ENCODE results near the gene BAIAP2L2. TPM values are rescaled to one million over a fixed set of nuclear protein-coding genes. Genes with fewer than 3 reads are reported as not detected.
A peak's percentile ranks its signal among the peaks of the same experiment; 100 is the strongest.

Gene BAIAP2L2
- total RNA-seq, 1 donor, result 1.1 TPM

DNA sequence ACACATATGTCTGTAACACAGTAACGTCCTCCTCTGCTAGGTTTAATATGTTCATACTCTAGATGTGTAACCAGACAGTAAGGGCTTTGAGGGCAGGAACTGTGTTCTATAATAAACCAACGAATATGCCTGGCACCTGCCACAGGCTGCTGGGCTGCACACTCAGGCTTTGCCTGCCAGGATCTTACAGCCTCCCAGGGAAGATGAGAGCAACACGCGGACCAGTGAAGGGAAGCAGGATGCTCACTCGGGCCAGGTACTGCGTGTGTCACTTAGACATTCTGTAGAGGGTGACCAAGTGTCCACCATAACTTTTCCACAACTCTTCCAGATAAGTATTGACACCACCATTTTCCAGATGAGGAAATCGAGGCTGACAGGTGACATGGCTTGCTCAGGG, 21.7 kb upstream of the BAIAP2L2 start:
- TF ChIP-seq, protein P1, sequence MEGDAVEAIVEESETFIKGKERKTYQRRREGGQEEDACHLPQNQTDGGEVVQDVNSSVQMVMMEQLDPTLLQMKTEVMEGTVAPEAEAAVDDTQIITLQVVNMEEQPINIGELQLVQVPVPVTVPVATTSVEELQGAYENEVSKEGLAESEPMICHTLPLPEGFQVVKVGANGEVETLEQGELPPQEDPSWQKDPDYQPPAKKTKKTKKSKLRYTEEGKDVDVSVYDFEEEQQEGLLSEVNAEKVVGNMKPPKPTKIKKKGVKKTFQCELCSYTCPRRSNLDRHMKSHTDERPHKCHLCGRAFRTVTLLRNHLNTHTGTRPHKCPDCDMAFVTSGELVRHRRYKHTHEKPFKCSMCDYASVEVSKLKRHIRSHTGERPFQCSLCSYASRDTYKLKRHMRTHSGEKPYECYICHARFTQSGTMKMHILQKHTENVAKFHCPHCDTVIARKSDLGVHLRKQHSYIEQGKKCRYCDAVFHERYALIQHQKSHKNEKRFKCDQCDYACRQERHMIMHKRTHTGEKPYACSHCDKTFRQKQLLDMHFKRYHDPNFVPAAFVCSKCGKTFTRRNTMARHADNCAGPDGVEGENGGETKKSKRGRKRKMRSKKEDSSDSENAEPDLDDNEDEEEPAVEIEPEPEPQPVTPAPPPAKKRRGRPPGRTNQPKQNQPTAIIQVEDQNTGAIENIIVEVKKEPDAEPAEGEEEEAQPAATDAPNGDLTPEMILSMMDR (IDR thresholded peaks at IDR 0.05; ENCODE audit: extremely low read depth, low read depth, low read length), result no peak
- no peaks in the 10 kb centered on the region for H3K9me3 ChIP-seq (ENCODE audit: low read depth, low read length)

DNA sequence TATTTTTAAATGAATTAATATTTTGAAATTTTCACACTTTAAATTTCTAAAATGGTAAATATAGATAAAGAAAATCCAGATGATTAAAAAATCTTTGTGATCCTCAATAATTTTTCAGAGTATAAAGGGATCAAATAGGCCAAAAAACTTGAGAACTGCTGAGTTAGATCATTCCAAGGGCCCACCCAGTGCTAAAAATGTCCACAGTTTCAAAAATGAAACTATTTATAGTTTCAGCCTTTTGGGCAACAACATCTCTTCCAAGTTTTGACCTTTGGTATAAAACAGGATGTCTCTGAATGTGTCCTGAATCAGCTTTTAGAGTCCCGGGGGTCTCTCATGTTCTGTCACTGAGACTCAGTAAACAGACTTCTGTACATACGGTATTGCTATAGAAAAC, 20.9 kb upstream of the BAIAP2L2 start:
- TF ChIP-seq, protein P1 (IDR thresholded peaks at IDR 0.05; ENCODE audit: extremely low read depth, low read depth, low read length), result no peak
- peak; percentile 83 for DNase-seq (ENCODE audit: insufficient read length, low spot score, missing footprints)
- Histone ChIP-seq H3K27me3 (ENCODE audit: insufficient read depth, low read length) (no peaks in the 10 kb centered on the region), H3K36me3 (ENCODE audit: insufficient read depth, low read length) (no peaks in the 10 kb centered on the region), H3K4me3 (ENCODE audit: insufficient read depth, low read length) (no peak overlapping the region), H3K9me3 (ENCODE audit: low read depth, low read length) (no peaks in the 10 kb centered on the region), H3K79me2 (ENCODE audit: insufficient read depth, low read length) (no peaks in the 10 kb centered on the region), H3K4me2 (ENCODE audit: insufficient read depth, low read length) (no peak overlapping the region), H3K27ac (ENCODE audit: low read depth, low read length) (no peak overlapping the region), H3K4me1 (ENCODE audit: insufficient read depth, low read length) (peaks cover 13% of the 10 kb centered on the region), H2AFZ (ENCODE audit: low read length) (no peak overlapping the region), H4K20me1 (ENCODE audit: insufficient read depth, low read length) (no peaks in the 10 kb centered on the region)

More for the DNA sequence above, 21.7 kb upstream of the BAIAP2L2 start:
- H3K4me2 ChIP-seq (ENCODE audit: insufficient read depth, low read length), result no peak overlapping the region
- no peaks in the 10 kb centered on the region for H3K27me3 ChIP-seq (ENCODE audit: insufficient read depth, low read length)
- H3K79me2 ChIP-seq (ENCODE audit: insufficient read depth, low read length), result no peaks in the 10 kb centered on the region
- H3K27ac ChIP-seq (ENCODE audit: low read depth, low read length), result no peak overlapping the region
- H2AFZ ChIP-seq (ENCODE audit: low read length), result no peak overlapping the region
- DNase-seq (ENCODE audit: insufficient read length, low spot score, missing footprints), result peak; percentile 69
- no peaks in the 10 kb centered on the region for H4K20me1 ChIP-seq (ENCODE audit: insufficient read depth, low read length)
- no peak overlapping the region for H3K4me3 ChIP-seq (ENCODE audit: insufficient read depth, low read length)
- peaks cover 13% of the 10 kb centered on the region for H3K4me1 ChIP-seq (ENCODE audit: insufficient read depth, low read length)
- H3K36me3 ChIP-seq (ENCODE audit: insufficient read depth, low read length), result no peaks in the 10 kb centered on the region

DNA sequence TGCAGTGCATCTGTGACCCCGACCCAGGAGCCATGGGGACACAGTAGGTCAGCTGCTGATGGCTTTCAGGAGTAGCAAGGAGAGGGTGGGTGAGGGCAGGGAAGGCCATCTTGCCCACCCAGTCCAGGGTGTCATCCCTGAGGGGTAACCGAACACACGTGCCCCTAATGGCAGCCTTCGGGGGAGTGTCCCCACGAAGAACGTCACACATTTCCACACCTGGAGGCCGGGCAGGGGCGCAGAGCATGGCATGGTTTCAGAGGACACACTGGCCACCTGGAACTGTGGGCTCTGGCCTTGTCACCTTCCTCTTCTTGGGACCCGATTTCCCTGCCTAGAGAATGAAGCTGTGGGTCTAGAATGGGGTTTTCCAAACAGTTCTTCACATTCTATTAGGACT, 19.4 kb upstream of the BAIAP2L2 start:
- Histone ChIP-seq H3K4me1 (ENCODE audit: insufficient read depth, low read length) (peaks cover 4% of the 10 kb centered on the region), H3K9me3 (ENCODE audit: low read depth, low read length) (no peaks in the 10 kb centered on the region), H3K36me3 (ENCODE audit: insufficient read depth, low read length) (no peaks in the 10 kb centered on the region), H3K4me3 (ENCODE audit: insufficient read depth, low read length) (no peak overlapping the region), H4K20me1 (ENCODE audit: insufficient read depth, low read length) (no peaks in the 10 kb centered on the region), H3K27ac (ENCODE audit: low read depth, low read length) (no peak overlapping the region), H2AFZ (ENCODE audit: low read length) (no peak overlapping the region), H3K4me2 (ENCODE audit: insufficient read depth, low read length) (no peak overlapping the region), H3K27me3 (ENCODE audit: insufficient read depth, low read length) (no peaks in the 10 kb centered on the region), H3K79me2 (ENCODE audit: insufficient read depth, low read length) (no peaks in the 10 kb centered on the region)
- TF ChIP-seq, protein P1 (IDR thresholded peaks at IDR 0.05; ENCODE audit: extremely low read depth, low read depth, low read length), result no peak
- peak; percentile 58 for DNase-seq (ENCODE audit: insufficient read length, low spot score, missing footprints)

DNA sequence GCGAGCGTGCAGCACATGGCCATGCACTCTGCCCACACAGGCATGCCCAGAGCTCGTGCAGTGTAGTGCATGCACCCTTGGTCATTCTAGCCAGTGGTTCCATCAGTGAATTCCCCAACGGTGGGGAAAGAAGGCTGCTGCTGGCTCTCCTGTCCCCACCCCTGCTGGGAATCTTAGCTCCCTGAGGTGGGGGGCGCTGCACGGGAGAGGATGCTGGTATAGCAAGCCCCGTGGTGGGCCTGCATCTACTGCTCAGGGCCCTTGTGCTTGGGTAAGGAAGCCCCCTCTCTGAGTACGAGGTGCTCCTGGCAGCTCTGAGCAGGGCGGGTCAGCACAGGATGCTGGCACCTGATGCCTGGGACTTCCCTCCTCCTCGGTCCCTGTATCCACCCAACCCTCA, 18.5 kb upstream of the BAIAP2L2 start:
- H2AFZ ChIP-seq (ENCODE audit: low read length), result no peak overlapping the region

More for the DNA sequence above, 18.5 kb upstream of the BAIAP2L2 start:
- Histone ChIP-seq H3K4me2 (ENCODE audit: insufficient read depth, low read length) (no peak overlapping the region), H4K20me1 (ENCODE audit: insufficient read depth, low read length) (no peaks in the 10 kb centered on the region), H3K9me3 (ENCODE audit: low read depth, low read length) (no peaks in the 10 kb centered on the region), H3K4me1 (ENCODE audit: insufficient read depth, low read length) (no peaks in the 10 kb centered on the region), H3K79me2 (ENCODE audit: insufficient read depth, low read length) (no peaks in the 10 kb centered on the region), H3K4me3 (ENCODE audit: insufficient read depth, low read length) (no peak overlapping the region), H3K36me3 (ENCODE audit: insufficient read depth, low read length) (no peaks in the 10 kb centered on the region), H3K27ac (ENCODE audit: low read depth, low read length) (no peak overlapping the region), H3K27me3 (ENCODE audit: insufficient read depth, low read length) (no peaks in the 10 kb centered on the region)
- DNase-seq (ENCODE audit: insufficient read length, low spot score, missing footprints), result peak; percentile 51
- TF ChIP-seq, protein P1 (IDR thresholded peaks at IDR 0.05; ENCODE audit: extremely low read depth, low read depth, low read length), result no peak
